BE2C (cell line): ENCODE results near the gene KPNA6.

ENCODE experiments used
- DNase-seq: peaks from one replicate; pipeline ENCODE4 v3.0.0-alpha.2; 2020
- H3K27me3 ChIP-seq: fragments of 250-450 bp; sonication (Bioruptor Pico); 2 replicates; pipeline ENCODE4 v1.5.1; 2020; ENCODE audit warnings: mild to moderate bottlenecking
- H3K36me3 ChIP-seq: fragments of 250-450 bp; sonication (Bioruptor Pico); 2 replicates; pipeline ENCODE4 v1.5.1; 2020; ENCODE audit warnings: mild to moderate bottlenecking
- H3K4me1 ChIP-seq: fragments of 250-450 bp; sonication (Bioruptor Pico); 2 replicates; pipeline ENCODE4 v1.5.1; 2020
- H3K4me3 ChIP-seq: 2 replicates; pipeline ENCODE4 v1.5.1; 2011; ENCODE audit warnings: low read depth, low read length
- H3K9me3 ChIP-seq: fragments of 250-450 bp; sonication (Bioruptor Pico); 2 replicates; pipeline ENCODE4 v1.5.1; 2020
- CTCF ChIP-seq: IDR thresholded peaks from 2 replicates; pipeline ENCODE4 v1.5.1; 2012; ENCODE audit warnings: mild to moderate bottlenecking, low read depth, low read length

Gene KPNA6

GRCh38 chr1:32099426-32099825, 8.4 kb upstream of the KPNA6 start:
- no peak for DNase-seq
- Histone ChIP-seq H3K4me3 (no peak overlapping the region), H3K4me1 (no peaks in the 10 kb centered on the region), H3K9me3 (no peaks in the 10 kb centered on the region), H3K27me3 (no peaks in the 10 kb centered on the region), H3K36me3 (peaks cover 3% of the 10 kb centered on the region)
- TF ChIP-seq CTCF = no peak

- Histone ChIP-seq H3K4me1 (no peaks in the 10 kb centered on the region), H3K9me3 (no peaks in the 10 kb centered on the region), H3K36me3 (no peaks in the 10 kb centered on the region), H3K4me3 (no peak overlapping the region), H3K27me3 (no peaks in the 10 kb centered on the region)
- TF ChIP-seq CTCF = no peak
- no peak for DNase-seq
Observed at GRCh38 chr1:32100359-32100758, 7.5 kb upstream of the KPNA6 start.

GRCh38 chr1:32100807-32101708, 6.8 kb upstream of the KPNA6 start:
- no peak overlapping the region for H3K4me3 ChIP-seq
- H3K4me1 ChIP-seq = no peaks in the 10 kb centered on the region
- no peaks in the 10 kb centered on the region for H3K36me3 ChIP-seq
- DNase-seq = no peak
- H3K27me3 ChIP-seq = no peaks in the 10 kb centered on the region
- no peak for TF ChIP-seq CTCF
- no peaks in the 10 kb centered on the region for H3K9me3 ChIP-seq

GRCh38 chr1:32104127-32104526, 3.7 kb upstream of the KPNA6 start:
- no peak for TF ChIP-seq CTCF
- Histone ChIP-seq H3K27me3 (no peaks in the 10 kb centered on the region), H3K9me3 (no peaks in the 10 kb centered on the region), H3K36me3 (no peaks in the 10 kb centered on the region), H3K4me3 (no peak overlapping the region), H3K4me1 (no peaks in the 10 kb centered on the region)
- no peak for DNase-seq

GRCh38 chr1:32105338-32105737, 2.5 kb upstream of the KPNA6 start:
- no peak for DNase-seq
- H3K9me3 ChIP-seq = no peaks in the 10 kb centered on the region
- H3K4me1 ChIP-seq = no peaks in the 10 kb centered on the region
- no peak for TF ChIP-seq CTCF
- no peaks in the 10 kb centered on the region for H3K36me3 ChIP-seq
- no peaks in the 10 kb centered on the region for H3K27me3 ChIP-seq
- H3K4me3 ChIP-seq = no peak overlapping the region

GRCh38 chr1:32106663-32107275, 1.1 kb upstream of the KPNA6 start:
- H3K9me3 ChIP-seq = no peaks in the 10 kb centered on the region
- no peaks in the 10 kb centered on the region for H3K27me3 ChIP-seq
- H3K4me1 ChIP-seq = no peaks in the 10 kb centered on the region
- DNase-seq = no peak
- H3K36me3 ChIP-seq = no peaks in the 10 kb centered on the region
- TF ChIP-seq CTCF = no peak
- H3K4me3 ChIP-seq = no peak overlapping the region
